ENCODE measurements around the gene DEFB121.

DNA sequence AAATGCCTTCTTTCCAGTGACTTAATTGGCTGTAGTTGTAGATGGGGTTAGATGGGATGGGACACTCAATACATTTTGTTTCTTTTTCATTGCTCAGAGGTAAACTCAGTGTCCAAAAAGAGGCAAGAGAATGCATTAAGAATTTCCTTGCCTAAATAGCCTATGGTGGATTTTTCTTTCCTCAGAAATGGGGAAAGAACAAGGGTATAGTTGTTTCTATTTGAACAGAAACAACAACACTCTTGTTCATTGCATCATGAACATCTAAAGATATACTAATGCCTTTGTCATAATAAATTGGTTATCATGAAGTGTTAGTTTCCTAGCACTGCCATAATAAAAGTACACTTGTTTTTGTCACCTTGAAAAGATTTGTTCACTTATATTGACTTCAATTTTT lies 19.8 kb upstream of the DEFB121 start:
- no peak for TF ChIP-seq EZH2 (IDR thresholded peaks at IDR 0.05; ENCODE audit: low read length, missing control alignments)
- TF ChIP-seq, protein P1, sequence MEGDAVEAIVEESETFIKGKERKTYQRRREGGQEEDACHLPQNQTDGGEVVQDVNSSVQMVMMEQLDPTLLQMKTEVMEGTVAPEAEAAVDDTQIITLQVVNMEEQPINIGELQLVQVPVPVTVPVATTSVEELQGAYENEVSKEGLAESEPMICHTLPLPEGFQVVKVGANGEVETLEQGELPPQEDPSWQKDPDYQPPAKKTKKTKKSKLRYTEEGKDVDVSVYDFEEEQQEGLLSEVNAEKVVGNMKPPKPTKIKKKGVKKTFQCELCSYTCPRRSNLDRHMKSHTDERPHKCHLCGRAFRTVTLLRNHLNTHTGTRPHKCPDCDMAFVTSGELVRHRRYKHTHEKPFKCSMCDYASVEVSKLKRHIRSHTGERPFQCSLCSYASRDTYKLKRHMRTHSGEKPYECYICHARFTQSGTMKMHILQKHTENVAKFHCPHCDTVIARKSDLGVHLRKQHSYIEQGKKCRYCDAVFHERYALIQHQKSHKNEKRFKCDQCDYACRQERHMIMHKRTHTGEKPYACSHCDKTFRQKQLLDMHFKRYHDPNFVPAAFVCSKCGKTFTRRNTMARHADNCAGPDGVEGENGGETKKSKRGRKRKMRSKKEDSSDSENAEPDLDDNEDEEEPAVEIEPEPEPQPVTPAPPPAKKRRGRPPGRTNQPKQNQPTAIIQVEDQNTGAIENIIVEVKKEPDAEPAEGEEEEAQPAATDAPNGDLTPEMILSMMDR (conservative IDR thresholded peaks at IDR 0.05 in 1 of 2, IDR thresholded peaks at IDR 0.05 in 1 of 2; ENCODE audit: low read depth in 1 of 2, low read length in 2 of 2) = no peak
